ENCODE measurements around the gene PRRG1. TPM values are rescaled to one million over a fixed set of nuclear protein-coding genes. Genes with fewer than 3 reads are reported as not detected.

PRRG1 gene
- polyA plus RNA-seq, 1 donor from 2014 or later, result 9.1 TPM

- Histone ChIP-seq H3K36me3 (ENCODE audit: insufficient read depth, low read length) (no peaks in the 10 kb centered on the region), H3K9me2 (ENCODE audit: insufficient read depth, low read length) (no peaks in the 10 kb centered on the region), H3K79me2 (replicated peaks; ENCODE audit: insufficient read depth, low read length) (no peaks in the 10 kb centered on the region), H4K20me1 (ENCODE audit: insufficient read depth) (no peaks in the 10 kb centered on the region), H3K9me3 (ENCODE audit: low read length) (no peaks in the 10 kb centered on the region), H3K27ac (ENCODE audit: low read length) (no peak overlapping the region), H3K9ac (ENCODE audit: low read length) (no peak overlapping the region), H2AFZ (ENCODE audit: low read depth, low read length) (no peak overlapping the region), H3K4me2 (ENCODE audit: low read length) (no peak overlapping the region), H3K4me3 (ENCODE audit: low read length) (no peak overlapping the region), H3K27me3 (ENCODE audit: insufficient read depth, low read depth, low read length) (no peaks in the 10 kb centered on the region), H3F3A (ENCODE audit: insufficient read depth, low read length, poor library complexity, severe bottlenecking) (no peaks in the 10 kb centered on the region)
- no peak for TF ChIP-seq TAF1 (IDR thresholded peaks at IDR 0.05; ENCODE audit: low read depth)
- TF ChIP-seq EZH2 (IDR thresholded peaks at IDR 0.05; ENCODE audit: borderline replicate concordance, insufficient read depth, low read length, poor library complexity, severe bottlenecking), result no peak
- TF ChIP-seq SMC3 (conservative IDR thresholded peaks at IDR 0.05; ENCODE audit: poor library complexity), result no peak
- TF ChIP-seq, protein P1, sequence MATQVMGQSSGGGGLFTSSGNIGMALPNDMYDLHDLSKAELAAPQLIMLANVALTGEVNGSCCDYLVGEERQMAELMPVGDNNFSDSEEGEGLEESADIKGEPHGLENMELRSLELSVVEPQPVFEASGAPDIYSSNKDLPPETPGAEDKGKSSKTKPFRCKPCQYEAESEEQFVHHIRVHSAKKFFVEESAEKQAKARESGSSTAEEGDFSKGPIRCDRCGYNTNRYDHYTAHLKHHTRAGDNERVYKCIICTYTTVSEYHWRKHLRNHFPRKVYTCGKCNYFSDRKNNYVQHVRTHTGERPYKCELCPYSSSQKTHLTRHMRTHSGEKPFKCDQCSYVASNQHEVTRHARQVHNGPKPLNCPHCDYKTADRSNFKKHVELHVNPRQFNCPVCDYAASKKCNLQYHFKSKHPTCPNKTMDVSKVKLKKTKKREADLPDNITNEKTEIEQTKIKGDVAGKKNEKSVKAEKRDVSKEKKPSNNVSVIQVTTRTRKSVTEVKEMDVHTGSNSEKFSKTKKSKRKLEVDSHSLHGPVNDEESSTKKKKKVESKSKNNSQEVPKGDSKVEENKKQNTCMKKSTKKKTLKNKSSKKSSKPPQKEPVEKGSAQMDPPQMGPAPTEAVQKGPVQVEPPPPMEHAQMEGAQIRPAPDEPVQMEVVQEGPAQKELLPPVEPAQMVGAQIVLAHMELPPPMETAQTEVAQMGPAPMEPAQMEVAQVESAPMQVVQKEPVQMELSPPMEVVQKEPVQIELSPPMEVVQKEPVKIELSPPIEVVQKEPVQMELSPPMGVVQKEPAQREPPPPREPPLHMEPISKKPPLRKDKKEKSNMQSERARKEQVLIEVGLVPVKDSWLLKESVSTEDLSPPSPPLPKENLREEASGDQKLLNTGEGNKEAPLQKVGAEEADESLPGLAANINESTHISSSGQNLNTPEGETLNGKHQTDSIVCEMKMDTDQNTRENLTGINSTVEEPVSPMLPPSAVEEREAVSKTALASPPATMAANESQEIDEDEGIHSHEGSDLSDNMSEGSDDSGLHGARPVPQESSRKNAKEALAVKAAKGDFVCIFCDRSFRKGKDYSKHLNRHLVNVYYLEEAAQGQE (IDR thresholded peaks at IDR 0.05; ENCODE audit: borderline replicate concordance), result no peak
- no peak for TF ChIP-seq RAD21 (conservative IDR thresholded peaks at IDR 0.05)
- no peak for TF ChIP-seq CTCF (IDR thresholded peaks at IDR 0.05; ENCODE audit: poor library complexity, severe bottlenecking)
- TF ChIP-seq EP300 (conservative IDR thresholded peaks at IDR 0.05; ENCODE audit: poor library complexity, severe bottlenecking), result no peak
Observed at GRCh38 chrX:37380924-37381323, 31.8 kb downstream of the PRRG1 start.

DNA sequence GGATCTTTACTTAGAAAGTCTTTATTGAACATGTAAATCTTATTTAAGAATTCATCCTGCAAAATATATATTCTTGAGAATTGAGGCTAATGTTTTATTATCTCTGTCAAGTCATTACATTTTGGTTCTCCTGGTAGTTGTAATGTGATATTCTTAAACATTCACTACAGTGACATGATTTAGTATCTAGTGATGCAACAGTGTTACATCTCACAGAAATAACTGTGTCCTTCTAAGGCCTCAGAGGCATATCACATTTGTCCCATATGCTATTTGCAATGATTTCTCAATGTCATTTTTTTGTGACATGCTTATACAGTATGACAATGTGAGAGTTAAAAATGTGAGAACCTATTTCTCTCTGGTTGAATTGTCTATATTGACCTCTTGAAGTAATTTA, 34.1 kb downstream of the PRRG1 start:
- Histone ChIP-seq H2AFZ (ENCODE audit: low read depth, low read length) (no peak overlapping the region), H3K4me2 (ENCODE audit: low read length) (no peak overlapping the region), H4K20me1 (ENCODE audit: insufficient read depth) (no peaks in the 10 kb centered on the region), H3K4me3 (ENCODE audit: low read length) (no peak overlapping the region), H3F3A (ENCODE audit: insufficient read depth, low read length, poor library complexity, severe bottlenecking) (no peaks in the 10 kb centered on the region), H3K9me2 (ENCODE audit: insufficient read depth, low read length) (no peaks in the 10 kb centered on the region), H3K79me2 (replicated peaks; ENCODE audit: insufficient read depth, low read length) (no peaks in the 10 kb centered on the region), H3K9me3 (ENCODE audit: low read length) (no peaks in the 10 kb centered on the region), H3K27me3 (ENCODE audit: insufficient read depth, low read depth, low read length) (no peaks in the 10 kb centered on the region), H3K9ac (ENCODE audit: low read length) (no peak overlapping the region), H3K27ac (ENCODE audit: low read length) (no peak overlapping the region), H3K36me3 (ENCODE audit: insufficient read depth, low read length) (no peaks in the 10 kb centered on the region)
- no peak for TF ChIP-seq SMC3 (conservative IDR thresholded peaks at IDR 0.05; ENCODE audit: poor library complexity)
- TF ChIP-seq MXI1 (conservative IDR thresholded peaks at IDR 0.05; ENCODE audit: poor library complexity, severe bottlenecking), result no peak
- no peak for TF ChIP-seq TAF1 (IDR thresholded peaks at IDR 0.05; ENCODE audit: low read depth)
- no peak for TF ChIP-seq CTCF (IDR thresholded peaks at IDR 0.05; ENCODE audit: poor library complexity, severe bottlenecking)
- TF ChIP-seq, protein P1 (IDR thresholded peaks at IDR 0.05; ENCODE audit: borderline replicate concordance), result no peak
- no peak for TF ChIP-seq EP300 (conservative IDR thresholded peaks at IDR 0.05; ENCODE audit: poor library complexity, severe bottlenecking)
- TF ChIP-seq RAD21 (conservative IDR thresholded peaks at IDR 0.05), result no peak
- TF ChIP-seq POLR2AphosphoS5 (IDR thresholded peaks at IDR 0.05), result no peak
- TF ChIP-seq EZH2 (IDR thresholded peaks at IDR 0.05; ENCODE audit: borderline replicate concordance, insufficient read depth, low read length, poor library complexity, severe bottlenecking), result no peak

All from neural cell (in vitro differentiated cells).